Smooth muscle cell (in vitro differentiated cells): ENCODE results near the gene PCGF3. TPM values are rescaled to one million over a fixed set of nuclear protein-coding genes. Genes with fewer than 3 reads are reported as not detected.
"Not testable (repeated sequence)": the region's sequence is repeated elsewhere in the genome, so short reads cannot be mapped to it uniquely, and the experiment has no call there.

Experiments
- DNase-seq: peaks from one replicate; lab custom pipeline; 2025; ENCODE audit not compliant: unreplicated experiment; lab: John Stamatoyannopoulos, UW
- H2AFZ ChIP-seq: fragments of 200-600 bp; sonication (generic); 2 replicates; pipeline ENCODE4 v1.6.0; 2016; ENCODE audit warnings: antibody characterized with exemption, low read depth, mild to moderate bottlenecking
- H3F3A ChIP-seq: fragments of 200-600 bp; sonication (generic); 2 replicates; pipeline ENCODE4 v1.6.0; 2017; ENCODE audit warnings: antibody characterized with exemption, low read depth
- H3K27ac ChIP-seq: fragments of 200-600 bp; sonication (generic); 2 replicates; pipeline ENCODE4 v1.5.1; 2016; ENCODE audit warnings: low read depth, mild to moderate bottlenecking
- H3K27me3 ChIP-seq: fragments of 200-600 bp; sonication (generic); 2 replicates; pipeline ENCODE4 v1.6.1; 2016; ENCODE audit warnings: low read depth, mild to moderate bottlenecking
- H3K36me3 ChIP-seq: fragments of 200-600 bp; sonication (generic); 2 replicates; pipeline ENCODE4 v1.5.1; 2016; ENCODE audit warnings: low read depth
- H3K4me1 ChIP-seq: fragments of 200-600 bp; sonication (generic); 2 replicates; pipeline ENCODE4 v1.5.1; 2016; ENCODE audit warnings: low read depth
- H3K4me2 ChIP-seq: fragments of 200-600 bp; sonication (generic); 2 replicates; pipeline ENCODE4 v1.6.0; 2016; ENCODE audit warnings: mild to moderate bottlenecking
- H3K4me3 ChIP-seq: fragments of 200-600 bp; sonication (generic); 2 replicates; pipeline ENCODE4 v1.5.1; 2016; ENCODE audit warnings: mild to moderate bottlenecking
- H3K79me2 ChIP-seq: fragments of 200-600 bp; sonication (generic); 2 replicates; pipeline ENCODE4 v1.6.0; 2016; ENCODE audit warnings: low read depth, mild to moderate bottlenecking
- H3K9ac ChIP-seq: fragments of 200-600 bp; sonication (generic); 2 replicates; pipeline ENCODE4 v1.6.0; 2016; ENCODE audit warnings: low read depth
- H3K9me3 ChIP-seq: fragments of 200-600 bp; sonication (generic); replicated peaks from 2 replicates; pipeline ENCODE4 v1.5.1; 2016; ENCODE audit warnings: low read depth
- H4K20me1 ChIP-seq: fragments of 200-600 bp; sonication (generic); 2 replicates; pipeline ENCODE4 v1.6.0; 2016; ENCODE audit warnings: low read depth
- WGBS: methylation state at CpG from one replicate; pipeline ENCODE4 v1.1.7; 2016; ENCODE audit warnings: low lambda C conversion rate; 5-methylcytosine and 5-hydroxymethylcytosine counted together
- polyA plus RNA-seq: library from polyadenylated mRNA; unstranded; fragments of >200 nt; fragmentation: Nextera tagmentation; extraction: Ambion mirVana; gene quantifications from 2 replicates; pipeline ENCODE4 v1.2.1, GENCODE V29; 2016
- total RNA-seq: library from RNA; depleted of rRNA; stranded (reverse); fragments of >200 nt; gene quantifications from 2 replicates; pipeline ENCODE4 v1.2.3, GENCODE V29; 2014
- TF ChIP-seq, protein P1 (sequence below): fragments of 200-600 bp; sonication (generic); IDR thresholded peaks from 2 replicates; pipeline ENCODE4 v1.5.1; 2017; ENCODE audit warnings: borderline replicate concordance, mild to moderate bottlenecking, antibody characterized with exemption; ENCODE audit not compliant: insufficient read depth, poor library complexity, severe bottlenecking

PCGF3 gene
- total and polyA plus RNA-seq, 2 experiments from 2014 or later = 29.6 to 45.4 TPM

DNA sequence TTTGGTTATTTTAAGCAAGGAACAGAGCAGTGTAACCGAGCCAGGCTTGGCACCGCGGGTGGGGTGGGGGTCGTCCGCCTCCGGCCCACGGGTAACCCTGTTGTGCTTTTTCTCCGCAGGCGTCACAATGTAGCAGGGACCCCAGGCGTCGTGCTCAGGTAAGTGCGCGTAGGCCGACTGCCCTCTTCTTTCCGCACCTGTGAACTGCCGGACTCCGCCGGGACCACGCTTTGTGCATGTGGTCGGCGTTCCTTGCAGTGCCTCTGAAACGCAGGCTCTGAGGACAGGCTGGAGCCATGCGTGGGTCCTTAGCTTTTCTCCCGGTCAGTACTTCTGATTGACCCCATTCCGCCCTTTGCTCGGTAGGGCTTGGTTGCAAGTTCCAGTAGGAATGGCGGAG is 24.9 kb downstream of the PCGF3 start:
- WGBS = 97% methylated on average over 27 of the region's 27 CpGs
- Histone ChIP-seq H3K36me3 (peaks cover 8% of the 10 kb centered on the region), H4K20me1 (peaks cover 67% of the 10 kb centered on the region)

GRCh38 chr4:730946-731904 is 25.6 kb downstream of the PCGF3 start:
- H3K9ac ChIP-seq, H3K27me3 ChIP-seq, H3K4me2 ChIP-seq, H3F3A ChIP-seq, H2AFZ ChIP-seq, H3K27ac ChIP-seq, H3K4me3 ChIP-seq, H3K36me3 ChIP-seq, H3K9me3 ChIP-seq, H3K4me1 ChIP-seq, DNase-seq: not testable (repeated sequence)
- H3K79me2 ChIP-seq = peaks cover 43% of the 10 kb centered on the region
- peaks cover 62% of the 10 kb centered on the region for H4K20me1 ChIP-seq
- 96% methylated on average over 37 of the region's 68 CpGs for WGBS

More for the DNA sequence above, 24.9 kb downstream of the PCGF3 start:
- Histone ChIP-seq H3K27ac (no peak overlapping the region), H3F3A (peaks cover 3% of the 10 kb centered on the region), H3K79me2 (peaks cover 50% of the 10 kb centered on the region), H3K4me2 (no peak overlapping the region), H3K9me3 (no peaks in the 10 kb centered on the region), H3K4me3 (no peak overlapping the region), H3K4me1 (no peaks in the 10 kb centered on the region), H3K27me3 (no peaks in the 10 kb centered on the region), H2AFZ (no peak overlapping the region), H3K9ac (no peak overlapping the region)
- no peak for DNase-seq
- TF ChIP-seq, protein P1, sequence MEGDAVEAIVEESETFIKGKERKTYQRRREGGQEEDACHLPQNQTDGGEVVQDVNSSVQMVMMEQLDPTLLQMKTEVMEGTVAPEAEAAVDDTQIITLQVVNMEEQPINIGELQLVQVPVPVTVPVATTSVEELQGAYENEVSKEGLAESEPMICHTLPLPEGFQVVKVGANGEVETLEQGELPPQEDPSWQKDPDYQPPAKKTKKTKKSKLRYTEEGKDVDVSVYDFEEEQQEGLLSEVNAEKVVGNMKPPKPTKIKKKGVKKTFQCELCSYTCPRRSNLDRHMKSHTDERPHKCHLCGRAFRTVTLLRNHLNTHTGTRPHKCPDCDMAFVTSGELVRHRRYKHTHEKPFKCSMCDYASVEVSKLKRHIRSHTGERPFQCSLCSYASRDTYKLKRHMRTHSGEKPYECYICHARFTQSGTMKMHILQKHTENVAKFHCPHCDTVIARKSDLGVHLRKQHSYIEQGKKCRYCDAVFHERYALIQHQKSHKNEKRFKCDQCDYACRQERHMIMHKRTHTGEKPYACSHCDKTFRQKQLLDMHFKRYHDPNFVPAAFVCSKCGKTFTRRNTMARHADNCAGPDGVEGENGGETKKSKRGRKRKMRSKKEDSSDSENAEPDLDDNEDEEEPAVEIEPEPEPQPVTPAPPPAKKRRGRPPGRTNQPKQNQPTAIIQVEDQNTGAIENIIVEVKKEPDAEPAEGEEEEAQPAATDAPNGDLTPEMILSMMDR = no peak

- Histone ChIP-seq H3K79me2 (peaks cover 36% of the 10 kb centered on the region), H4K20me1 (peaks cover 57% of the 10 kb centered on the region)
- not testable (repeated sequence) for H3K27me3 ChIP-seq, H3K4me1 ChIP-seq, H3K4me3 ChIP-seq, H3F3A ChIP-seq, H3K9me3 ChIP-seq, H3K9ac ChIP-seq, H3K4me2 ChIP-seq, H3K27ac ChIP-seq, H2AFZ ChIP-seq, H3K36me3 ChIP-seq, DNase-seq
- 90% methylated on average over 7 of the region's 27 CpGs for WGBS
Observed at GRCh38 chr4:731954-732353, 26.3 kb downstream of the PCGF3 start.

DNA sequence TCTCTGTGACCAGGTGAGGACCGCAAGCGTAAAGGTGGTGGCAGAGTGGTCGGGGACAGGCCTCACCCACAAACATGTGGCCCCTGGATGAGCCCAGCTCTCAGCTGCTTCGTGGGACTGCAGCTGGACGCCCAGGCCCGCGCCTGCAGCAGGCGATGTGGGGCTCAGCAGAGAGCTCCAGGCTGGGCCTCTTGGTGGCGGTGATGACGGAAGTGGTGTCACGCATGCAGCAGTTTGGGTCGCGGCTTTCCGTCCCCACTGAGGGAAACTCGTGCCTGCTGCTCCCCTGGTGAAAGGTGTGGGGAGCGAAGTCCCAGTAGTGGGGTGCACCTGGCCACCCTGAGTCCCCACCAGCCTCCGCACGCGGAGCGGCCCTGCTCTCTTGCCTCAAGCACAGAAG is 26.9 kb downstream of the PCGF3 start:
- Histone ChIP-seq H3K36me3 (peaks cover 11% of the 10 kb centered on the region), H3K4me3 (no peak overlapping the region), H3K4me1 (no peaks in the 10 kb centered on the region), H4K20me1 (peaks cover 51% of the 10 kb centered on the region), H3K79me2 (peaks cover 30% of the 10 kb centered on the region), H3K27me3 (no peaks in the 10 kb centered on the region), H3K27ac (no peak overlapping the region), H3K4me2 (no peak overlapping the region), H2AFZ (no peak overlapping the region), H3K9ac (no peak overlapping the region), H3F3A (peaks cover 3% of the 10 kb centered on the region), H3K9me3 (no peaks in the 10 kb centered on the region)
- TF ChIP-seq, protein P1 = no peak
- DNase-seq = no peak
- 97% methylated on average over 20 of the region's 20 CpGs for WGBS
